Thyroid gland (tissue), 4 donors: Measurements from ENCODE around the gene SORL1-AS1.

ENCODE experiments used
- DNase-seq, 2 donors: peaks; one replicate each; pipeline ENCODE4 v3.0.0-alpha.2; 2019
- H3K27ac ChIP-seq, 3 donors: fragments of 200-600 bp; sonication (generic); 1 replicate in 2 of 3; 2 replicates in 1 of 3; pipeline ENCODE4 v1.5.1; 2016 to 2019; ENCODE audit warnings: mild to moderate bottlenecking in 1 of 3, moderate library complexity in 1 of 3
- H3K27me3 ChIP-seq: fragments of 200-600 bp; sonication (generic); one replicate; pipeline ENCODE4 v1.5.1; 2019
- H3K36me3 ChIP-seq, 2 donors: fragments of 200-600 bp; sonication (generic); one replicate each; pipeline ENCODE4 v1.5.1; 2016 to 2019
- H3K4me1 ChIP-seq, 2 donors: fragments of 200-600 bp; sonication (generic); one replicate each; pipeline ENCODE4 v1.5.1; 2017 to 2019
- H3K4me3 ChIP-seq, 3 donors: fragments of 200-600 bp; sonication (generic); replicated peaks in 1 of 3; 1 replicate in 2 of 3; 2 replicates in 1 of 3; pipeline ENCODE4 v1.5.1; 2016; ENCODE audit warnings: mild to moderate bottlenecking in 1 of 3
- H3K9me3 ChIP-seq: fragments of 200-600 bp; sonication (generic); one replicate; pipeline ENCODE4 v1.5.1; 2017
- POLR2A ChIP-seq, 2 donors: fragments of 450-650 bp; IDR thresholded peaks; one replicate each; pipeline ENCODE4 v1.6.1; 2017; ENCODE audit warnings: antibody characterized with exemption in 2 of 2, mild to moderate bottlenecking in 2 of 2, moderate library complexity in 1 of 2
- WGBS, 2 donors: methylation state at CpG; one replicate each; pipeline ENCODE4 v1.1.5; 2017; 5-methylcytosine and 5-hydroxymethylcytosine counted together
- intact Hi-C: fragments of 100-400 bp; cut with DNase I; formaldehyde crosslinking; loops from one replicate; pipeline ENCODE4 v1.15.1; 2023
- TF ChIP-seq, protein P1 (sequence below), 6 experiments: fragments of 200-600 bp in 3 of 6; fragments of 450-650 bp in 3 of 6; sonication (generic) in 3 of 6; IDR thresholded peaks; one replicate each; pipeline ENCODE4 v1.5.1; 2016 to 2019; ENCODE audit warnings: antibody characterized with exemption in 6 of 6, mild to moderate bottlenecking in 2 of 6, inconsistent platforms in 1 of 6, moderate library complexity in 1 of 6

The SORL1-AS1 gene

GRCh38 chr11:121494355-121495099 lies 41.8 kb upstream of the SORL1-AS1 start:
- Histone ChIP-seq H3K36me3 (no peaks in the 10 kb centered on the region), H3K9me3 (no peaks in the 10 kb centered on the region), H3K27ac (no peak overlapping the region), H3K4me3 (no peak overlapping the region), H3K4me1 (no peaks in the 10 kb centered on the region), H3K27me3 (no peaks in the 10 kb centered on the region)
- DNase-seq: no peak
- intact Hi-C loops: no loop called here
- 78 to 82% methylated on average over 7 of the region's 7 CpGs for WGBS, 2 donors
- TF ChIP-seq, protein P1, sequence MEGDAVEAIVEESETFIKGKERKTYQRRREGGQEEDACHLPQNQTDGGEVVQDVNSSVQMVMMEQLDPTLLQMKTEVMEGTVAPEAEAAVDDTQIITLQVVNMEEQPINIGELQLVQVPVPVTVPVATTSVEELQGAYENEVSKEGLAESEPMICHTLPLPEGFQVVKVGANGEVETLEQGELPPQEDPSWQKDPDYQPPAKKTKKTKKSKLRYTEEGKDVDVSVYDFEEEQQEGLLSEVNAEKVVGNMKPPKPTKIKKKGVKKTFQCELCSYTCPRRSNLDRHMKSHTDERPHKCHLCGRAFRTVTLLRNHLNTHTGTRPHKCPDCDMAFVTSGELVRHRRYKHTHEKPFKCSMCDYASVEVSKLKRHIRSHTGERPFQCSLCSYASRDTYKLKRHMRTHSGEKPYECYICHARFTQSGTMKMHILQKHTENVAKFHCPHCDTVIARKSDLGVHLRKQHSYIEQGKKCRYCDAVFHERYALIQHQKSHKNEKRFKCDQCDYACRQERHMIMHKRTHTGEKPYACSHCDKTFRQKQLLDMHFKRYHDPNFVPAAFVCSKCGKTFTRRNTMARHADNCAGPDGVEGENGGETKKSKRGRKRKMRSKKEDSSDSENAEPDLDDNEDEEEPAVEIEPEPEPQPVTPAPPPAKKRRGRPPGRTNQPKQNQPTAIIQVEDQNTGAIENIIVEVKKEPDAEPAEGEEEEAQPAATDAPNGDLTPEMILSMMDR (IDR thresholded peaks at IDR 0.05): no peak
- TF ChIP-seq POLR2A (IDR thresholded peaks at IDR 0.05): no peak

DNA sequence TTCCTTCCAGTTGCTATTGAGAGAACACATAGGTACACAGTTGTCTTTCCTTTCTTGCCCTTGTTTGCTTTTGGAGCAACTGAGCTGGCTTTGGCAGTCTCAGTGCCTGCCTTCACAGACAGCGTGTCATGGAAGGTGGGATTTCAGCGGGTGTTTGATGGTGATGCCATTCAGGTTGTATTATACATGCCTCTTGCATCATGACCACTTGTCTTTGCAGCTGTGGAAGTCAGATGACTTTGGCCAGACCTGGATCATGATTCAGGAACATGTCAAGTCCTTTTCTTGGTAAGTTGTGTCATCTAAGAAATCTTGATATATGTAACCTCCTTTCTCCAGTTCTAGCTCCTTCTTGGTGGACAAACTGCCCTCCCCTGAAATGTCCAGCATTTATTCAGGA lies 37.1 kb upstream of the SORL1-AS1 start:
- Histone ChIP-seq H3K9me3 (no peaks in the 10 kb centered on the region), H3K4me1 (peaks cover 12 to 15% of the 10 kb centered on the region in 2 donors), H3K36me3 (no peaks in the 10 kb centered on the region), H3K27me3 (no peaks in the 10 kb centered on the region), H3K27ac (no peak overlapping the region), H3K4me3 (no peak overlapping the region)
- intact Hi-C loops: no loop called here
- no peak for DNase-seq
- 100% methylated on average over 2 of the region's 2 CpGs for WGBS, 2 donors
- TF ChIP-seq, protein P1 (IDR thresholded peaks at IDR 0.05): no peak
- TF ChIP-seq POLR2A (IDR thresholded peaks at IDR 0.05): no peak

- intact Hi-C loops: no loop called here
- 81 to 82% methylated on average over 6 of the region's 6 CpGs for WGBS, 2 donors
Measured at GRCh38 chr11:121488641-121489040, 35.9 kb upstream of the SORL1-AS1 start.

DNA sequence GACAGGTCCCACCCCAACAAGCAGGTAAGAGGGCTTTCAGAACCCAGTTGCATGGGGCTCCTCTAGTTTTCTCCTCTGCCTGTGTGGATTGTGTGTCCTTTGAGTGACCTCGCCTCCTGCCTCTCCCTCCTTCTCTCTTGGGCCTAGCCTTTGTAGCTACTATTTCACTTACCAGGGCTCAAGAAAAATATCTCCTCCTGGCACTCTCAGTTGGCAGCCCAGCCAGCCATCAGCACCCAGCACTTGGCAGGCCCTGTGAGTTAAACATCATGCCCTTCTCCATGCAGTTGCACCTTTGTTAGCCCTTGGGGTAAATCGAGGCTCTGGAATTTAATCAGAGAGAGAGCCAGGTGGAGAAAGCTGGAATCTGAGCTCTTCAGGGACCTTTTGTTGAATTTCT lies 35.4 kb upstream of the SORL1-AS1 start:
- no peaks in the 10 kb centered on the region for H3K27me3 ChIP-seq
- intact Hi-C loops: no loop called here
- no peaks in the 10 kb centered on the region for H3K9me3 ChIP-seq
- DNase-seq: peak; percentile 63 to 71
- no peak overlapping the region for H3K4me3 ChIP-seq
- 45 to 54% methylated on average over 2 of the region's 2 CpGs for WGBS, 2 donors
- peaks cover 12 to 15% of the 10 kb centered on the region in 2 donors for H3K4me1 ChIP-seq
- no peaks in the 10 kb centered on the region for H3K36me3 ChIP-seq
- H3K27ac ChIP-seq: peak overlapping the region in 2 of 3 donors; percentile 17 to 59
- TF ChIP-seq POLR2A (IDR thresholded peaks at IDR 0.05): no peak
- TF ChIP-seq, protein P1 (IDR thresholded peaks at IDR 0.05): no peak

More at GRCh38 chr11:121488641-121489040, 35.9 kb upstream of the SORL1-AS1 start:
- Histone ChIP-seq H3K9me3 (no peaks in the 10 kb centered on the region), H3K4me3 (no peak overlapping the region), H3K4me1 (peaks cover 12 to 15% of the 10 kb centered on the region in 2 donors), H3K27me3 (no peaks in the 10 kb centered on the region), H3K27ac (peak overlapping the region in 1 of 3 donors; percentile 21), H3K36me3 (no peaks in the 10 kb centered on the region)
- no peak for TF ChIP-seq POLR2A (IDR thresholded peaks at IDR 0.05)
- TF ChIP-seq, protein P1 (IDR thresholded peaks at IDR 0.05): no peak
- no peak for DNase-seq

- Histone ChIP-seq H3K4me3 (no peak overlapping the region), H3K27ac (peak overlapping the region in 1 of 3 donors; percentile 59), H3K36me3 (no peaks in the 10 kb centered on the region), H3K4me1 (peaks cover 12 to 15% of the 10 kb centered on the region in 2 donors), H3K27me3 (no peaks in the 10 kb centered on the region), H3K9me3 (no peaks in the 10 kb centered on the region)
- intact Hi-C loops: no loop called here
- TF ChIP-seq, protein P1 (IDR thresholded peaks at IDR 0.05): no peak
- no peak for TF ChIP-seq POLR2A (IDR thresholded peaks at IDR 0.05)
- DNase-seq: peak; percentile 43 to 55
- 47 to 66% methylated on average over 4 to 5 of the region's 6 CpGs for WGBS, 2 donors
Measured at GRCh38 chr11:121487191-121487590, 34.4 kb upstream of the SORL1-AS1 start.
